ES-I3 (cell line): ENCODE measurements around the gene RDH12.
"Not testable (repeated sequence)": the region's sequence is repeated elsewhere in the genome, so short reads cannot be mapped to it uniquely, and the experiment has no call there.

ENCODE experiments used
- H3K36me3 ChIP-seq: 2 replicates; pipeline ENCODE4 v1.6.1; 2013; ENCODE audit warnings: mild to moderate bottlenecking, low read length, control low read depth, moderate library complexity; ENCODE audit not compliant: insufficient read depth
- H3K4me1 ChIP-seq: 2 replicates; pipeline ENCODE4 v1.6.1; 2013; ENCODE audit warnings: mild to moderate bottlenecking, control low read depth, low read length; ENCODE audit not compliant: insufficient read depth
- H3K9ac ChIP-seq: 2 replicates; pipeline ENCODE4 v1.6.1; 2013; ENCODE audit warnings: low read depth, mild to moderate bottlenecking, low read length, moderate library complexity
- H3K9me3 ChIP-seq: 2 replicates; pipeline ENCODE4 v1.6.1; 2013; ENCODE audit warnings: mild to moderate bottlenecking, low read length, moderate library complexity; ENCODE audit not compliant: control insufficient read depth, insufficient read depth

RDH12 gene

GRCh38 chr14:67683842-67684241, 17.8 kb upstream of the RDH12 start:
- no peaks in the 10 kb centered on the region for H3K9me3 ChIP-seq
- H3K9ac ChIP-seq = no peak overlapping the region
- H3K36me3 ChIP-seq = peaks cover 46% of the 10 kb centered on the region

DNA sequence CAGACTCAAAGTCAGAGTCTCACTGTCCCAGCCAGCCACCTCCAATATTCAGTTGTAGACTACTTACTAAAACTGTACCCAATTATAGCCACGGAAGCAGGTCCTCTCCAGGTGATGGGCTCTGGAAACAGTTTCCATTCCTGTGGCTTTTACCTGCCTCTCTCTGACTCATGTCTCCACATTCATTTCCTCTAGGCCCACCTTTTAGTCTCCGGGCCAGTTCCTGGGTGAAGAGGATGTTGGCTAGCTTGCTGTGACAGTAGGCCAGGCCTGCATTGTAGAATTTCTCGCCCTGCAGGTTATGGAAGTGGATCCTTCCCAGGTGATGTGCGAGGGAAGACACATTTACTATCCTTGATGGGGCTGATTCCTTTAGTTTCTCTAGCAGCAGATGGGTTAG, 11.7 kb upstream of the RDH12 start:
- Histone ChIP-seq H3K36me3 (peaks cover 57% of the 10 kb centered on the region), H3K4me1 (no peaks in the 10 kb centered on the region; the same call in 1 of the 2 replicates), H3K9ac (no peak overlapping the region), H3K9me3 (no peaks in the 10 kb centered on the region)

More at GRCh38 chr14:67683842-67684241, 17.8 kb upstream of the RDH12 start:
- no peaks in the 10 kb centered on the region for H3K4me1 ChIP-seq

DNA sequence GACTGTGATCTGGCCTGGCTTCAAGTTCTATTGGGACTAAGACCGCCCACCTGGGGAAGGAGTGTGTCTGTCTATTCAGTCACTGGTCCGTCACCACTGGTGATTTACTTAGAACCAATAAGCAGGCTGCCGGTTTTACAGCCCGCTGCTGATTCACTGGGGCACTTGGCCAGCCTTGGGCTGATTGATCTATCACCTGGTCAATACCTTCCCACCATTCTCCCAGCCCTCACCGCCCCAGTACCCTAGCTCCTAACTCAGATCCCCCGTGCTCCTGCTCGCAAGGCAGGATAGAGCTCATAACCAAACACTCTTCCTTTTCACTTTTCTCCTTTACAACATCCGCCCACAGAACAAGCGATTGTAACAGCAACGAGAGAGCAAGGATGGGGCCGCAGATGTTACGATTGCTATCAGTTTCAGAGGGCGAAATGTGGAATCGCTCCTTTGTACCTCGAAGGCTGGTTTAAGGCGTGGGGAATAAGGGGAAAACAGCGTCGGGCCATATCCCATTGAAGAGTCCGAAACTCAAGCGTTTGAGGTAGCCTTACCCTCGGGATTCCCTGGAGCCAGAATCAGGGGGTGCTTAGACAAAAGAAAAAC, 6.8 kb upstream of the RDH12 start:
- Histone ChIP-seq H3K9me3 (no peaks in the 10 kb centered on the region), H3K9ac (peak overlapping the region; percentile 100), H3K36me3 (peaks cover 24% of the 10 kb centered on the region), H3K4me1 (no peaks in the 10 kb centered on the region; the same call in 1 of the 2 replicates)

- H3K9ac ChIP-seq = peak within 1 kb of the TSS; percentile 100
- H3K9me3 ChIP-seq = no peaks in the 10 kb centered on the region
- no peaks in the 10 kb centered on the region; the same call in 1 of the 2 replicates for H3K4me1 ChIP-seq
- H3K36me3 ChIP-seq = peaks cover 19% of the 10 kb centered on the region; the same call in 1 of the 2 replicates
Measured at GRCh38 chr14:67695394-67695949, 6.2 kb upstream of the RDH12 start, which contains the start of gene RDH11. Gene RDH11, minus strand, starts transcription at chr14:67695764. Its CDS starts 61 bp downstream, at chr14:67695703.

DNA sequence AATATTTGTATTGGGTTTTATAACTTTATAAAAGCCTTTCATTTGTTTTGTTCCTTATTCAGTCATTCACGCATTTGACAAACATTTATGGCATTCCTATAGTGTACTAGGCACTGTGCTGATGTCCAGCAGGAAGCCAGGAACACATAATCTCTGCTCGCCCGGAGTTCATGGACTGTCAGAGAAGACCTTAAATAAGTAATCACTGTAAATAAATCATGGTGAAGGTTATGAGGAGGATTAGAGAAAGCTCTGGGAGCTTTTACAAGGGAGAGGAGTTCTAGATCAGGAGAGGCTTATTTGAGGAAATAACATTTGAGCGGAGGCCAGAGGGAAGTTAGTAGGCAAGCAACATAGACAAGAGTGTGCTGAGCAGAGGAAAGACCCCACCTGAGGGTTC, 4.7 kb upstream of the RDH12 start:
- Histone ChIP-seq H3K36me3 (peaks cover 5% of the 10 kb centered on the region; the same call in 1 of the 2 replicates), H3K9me3 (no peaks in the 10 kb centered on the region), H3K4me1 (no peaks in the 10 kb centered on the region; the same call in 1 of the 2 replicates), H3K9ac (no peak overlapping the region)

DNA sequence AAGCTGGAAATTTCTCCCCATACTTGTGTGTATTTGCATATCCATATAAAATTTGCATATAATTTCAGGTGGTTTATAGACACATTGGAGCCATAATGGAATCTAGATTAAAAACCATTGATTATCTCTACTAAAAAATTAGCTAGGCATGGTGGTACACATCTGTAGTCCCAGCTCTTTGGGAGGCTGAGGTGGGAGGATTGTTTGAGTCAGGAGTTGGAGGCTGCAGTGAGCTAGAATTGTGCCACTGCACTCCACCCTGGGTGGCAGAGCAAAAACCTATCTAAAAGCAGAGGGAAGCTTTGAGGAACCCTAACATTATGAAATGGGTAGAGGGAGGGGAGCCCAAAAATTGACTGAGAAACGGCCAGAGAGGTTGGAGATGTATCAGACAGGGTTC, 3.5 kb upstream of the RDH12 start:
- H3K36me3 ChIP-seq = no peaks in the 10 kb centered on the region
- no peaks in the 10 kb centered on the region; the same call in 1 of the 2 replicates for H3K4me1 ChIP-seq

GRCh38 chr14:67703997-67704396, 2.3 kb downstream of the RDH12 start:
- no peaks in the 10 kb centered on the region for H3K4me1 ChIP-seq
- peaks cover 7% of the 10 kb centered on the region; the same call in 1 of the 2 replicates for H3K9me3 ChIP-seq
- no peak overlapping the region for H3K9ac ChIP-seq

More for the DNA sequence above, 3.5 kb upstream of the RDH12 start:
- Histone ChIP-seq H3K9me3 (no peaks in the 10 kb centered on the region), H3K9ac (no peak overlapping the region)

GRCh38 chr14:67704484-67705089, 2.9 kb downstream of the RDH12 start:
- H3K9me3 ChIP-seq = peaks cover 11% of the 10 kb centered on the region; the same call in 1 of the 2 replicates
- no peak overlapping the region for H3K9ac ChIP-seq
- H3K36me3 ChIP-seq = no peaks in the 10 kb centered on the region
- H3K4me1 ChIP-seq = no peaks in the 10 kb centered on the region

More at GRCh38 chr14:67703997-67704396, 2.3 kb downstream of the RDH12 start:
- no peaks in the 10 kb centered on the region for H3K36me3 ChIP-seq

GRCh38 chr14:67705211-67705610, 3.5 kb downstream of the RDH12 start:
- no peaks in the 10 kb centered on the region for H3K4me1 ChIP-seq
- H3K9ac ChIP-seq = no peak overlapping the region
- H3K36me3 ChIP-seq = no peaks in the 10 kb centered on the region
- H3K9me3 ChIP-seq = peaks cover 14% of the 10 kb centered on the region

- not testable (repeated sequence) for H3K4me1 ChIP-seq, H3K9ac ChIP-seq, H3K36me3 ChIP-seq
- peaks cover 19% of the 10 kb centered on the region for H3K9me3 ChIP-seq
Measured at GRCh38 chr14:67709346-67709745, 7.7 kb downstream of the RDH12 start.

DNA sequence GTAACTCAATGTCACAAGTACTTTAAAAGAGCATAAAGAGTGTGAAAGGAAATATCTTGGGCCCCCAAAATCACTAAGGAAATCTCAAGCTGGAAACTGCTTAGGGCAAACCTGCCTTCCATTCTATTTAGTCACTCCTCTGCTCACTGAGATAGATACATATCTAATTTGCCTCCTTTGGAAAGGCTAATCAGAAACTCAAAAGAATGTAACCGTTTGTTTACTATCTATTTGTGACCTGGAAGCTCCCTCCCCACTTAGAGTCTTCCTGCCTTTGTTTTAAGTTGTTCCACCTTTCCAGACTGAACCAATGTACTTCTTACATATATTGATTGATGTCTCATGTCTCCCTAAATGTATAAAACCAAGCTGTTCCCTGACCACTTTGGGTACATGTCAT, 8.1 kb downstream of the RDH12 start:
- H3K36me3 ChIP-seq, H3K4me1 ChIP-seq, H3K9ac ChIP-seq: not testable (repeated sequence)
- peaks cover 19% of the 10 kb centered on the region for H3K9me3 ChIP-seq

DNA sequence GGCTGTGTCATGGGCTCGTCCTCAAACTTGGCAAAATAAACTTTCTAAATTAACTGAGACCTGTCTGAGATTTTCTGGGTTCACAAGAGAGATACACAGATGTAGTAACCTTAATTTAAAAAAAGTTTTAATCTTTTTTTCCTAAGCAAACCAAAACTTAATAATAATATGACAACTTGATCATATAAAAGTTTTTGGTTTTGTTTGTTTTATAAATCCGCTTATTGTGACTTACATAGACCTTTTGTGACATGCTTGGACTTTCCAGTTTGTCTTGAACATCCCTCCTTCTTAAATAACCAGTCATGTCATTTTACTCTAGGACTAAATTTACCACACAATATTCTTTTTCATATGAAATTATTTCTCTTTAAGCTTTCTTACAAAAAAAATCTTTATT, 8.5 kb downstream of the RDH12 start:
- Histone ChIP-seq H3K36me3 (no peaks in the 10 kb centered on the region), H3K9me3 (peaks cover 19% of the 10 kb centered on the region), H3K4me1 (no peaks in the 10 kb centered on the region), H3K9ac (no peak overlapping the region)

GRCh38 chr14:67717048-67717447, 15.4 kb downstream of the RDH12 start:
- Histone ChIP-seq H3K9me3 (peaks cover 2% of the 10 kb centered on the region; the same call in 1 of the 2 replicates), H3K9ac (no peak overlapping the region), H3K4me1 (no peaks in the 10 kb centered on the region), H3K36me3 (no peaks in the 10 kb centered on the region)

GRCh38 chr14:67718265-67718664, 16.6 kb downstream of the RDH12 start:
- Histone ChIP-seq H3K4me1 (no peaks in the 10 kb centered on the region), H3K9ac (no peak overlapping the region), H3K9me3 (no peaks in the 10 kb centered on the region), H3K36me3 (no peaks in the 10 kb centered on the region)

GRCh38 chr14:67719385-67719784, 17.7 kb downstream of the RDH12 start:
- not testable (repeated sequence) for H3K9ac ChIP-seq, H3K36me3 ChIP-seq, H3K4me1 ChIP-seq, H3K9me3 ChIP-seq
